Transverse colon (tissue), 4 donors: ENCODE results near the gene CCDC15. TPM values are rescaled to one million over a fixed set of nuclear protein-coding genes. Genes with fewer than 3 reads are reported as not detected.

Source experiments
- DNase-seq: peaks from one replicate; pipeline ENCODE4 v3.0.0-alpha.2; 2019
- H3K27ac ChIP-seq, 4 donors: fragments of 200-600 bp; sonication (generic); 2 replicates each; pipeline ENCODE4 v1.5.1; 2016 to 2018; ENCODE audit warnings: inconsistent platforms in 4 of 4
- H3K27me3 ChIP-seq: fragments of 200-600 bp; sonication (generic); 2 replicates; pipeline ENCODE4 v1.5.1; 2017; ENCODE audit warnings: inconsistent platforms
- H3K36me3 ChIP-seq, 4 donors: fragments of 200-600 bp; sonication (generic); 2 replicates each; pipeline ENCODE4 v1.5.1; 2017 to 2019; ENCODE audit warnings: inconsistent platforms in 4 of 4
- H3K4me1 ChIP-seq, 4 donors: fragments of 200-600 bp; sonication (generic); 2 replicates each; pipeline ENCODE4 v1.5.1; 2017 to 2020; ENCODE audit warnings: inconsistent platforms in 4 of 4
- H3K4me3 ChIP-seq, 4 donors: fragments of 200-600 bp; sonication (generic); 1 replicate in 1 of 4; 2 replicates in 3 of 4; pipeline versions ENCODE4 v1.5.1 to v1.6.1; 2017 to 2019; ENCODE audit warnings: inconsistent platforms in 4 of 4
- H3K9me3 ChIP-seq, 2 donors: fragments of 200-600 bp; sonication (generic); 2 replicates each; pipeline ENCODE4 v1.5.1; 2017 to 2019; ENCODE audit warnings: inconsistent platforms in 2 of 2
- EP300 ChIP-seq: sonication (generic); formaldehyde crosslinking; IDR thresholded peaks from one replicate; pipeline ENCODE4 v1.6.1; 2017; ENCODE audit warnings: antibody characterized with exemption, low read depth
- POLR2A ChIP-seq: fragments of 450-650 bp; IDR thresholded peaks from one replicate; pipeline ENCODE4 v1.6.1; 2016; ENCODE audit warnings: antibody characterized with exemption, mild to moderate bottlenecking, moderate library complexity
- POLR2AphosphoS5 ChIP-seq, 3 donors: sonication (generic); formaldehyde crosslinking; IDR thresholded peaks; one replicate each; pipeline ENCODE4 v1.6.1; 2016; ENCODE audit warnings: antibody characterized with exemption in 3 of 3
- WGBS, 2 donors: methylation state at CpG; one replicate each; pipeline ENCODE4 v1.1.5; 2018; ENCODE audit warnings: low coverage in 1 of 2; 5-methylcytosine and 5-hydroxymethylcytosine counted together
- in situ Hi-C, 4 donors: fragments of 200-750 bp; cut with MboI; loops; one replicate each; pipeline versions ENCODE4 v1.15.0 to v1.15.1; 2017; ENCODE audit warnings: low sequenced_read_pairs in 3 of 4, low pct_ligation_motif_present in 1 of 4, low pct_unique_long_range_greater_than_20kb in 1 of 4
- intact Hi-C: fragments of 100-400 bp; cut with DNase I; formaldehyde crosslinking; loops from one replicate; pipeline ENCODE4 v1.15.1; 2023; ENCODE audit warnings: low total_unique reads
- total RNA-seq, 4 donors: library from RNA; depleted of rRNA; stranded (reverse); fragments of >200 nt; gene quantifications; one replicate each; pipeline ENCODE4 v1.1.0, GENCODE V29; 2016
- TF ChIP-seq, protein P1 (sequence below), 5 experiments: fragments of 200-600 bp in 3 of 5; fragments of 450-650 bp in 2 of 5; sonication (generic) in 3 of 5; IDR thresholded peaks; 1 replicate in 2 of 5; 2 replicates in 3 of 5; pipeline ENCODE4 v1.5.1; 2016 to 2017; ENCODE audit warnings: antibody characterized with exemption in 5 of 5, inconsistent platforms in 3 of 5, mild to moderate bottlenecking in 2 of 5, moderate library complexity in 1 of 5

Gene CCDC15
- total RNA-seq, 4 donors from 2014 or later, result 0.64 to 0.82 (median 0.75) TPM; not detected in 1

DNA sequence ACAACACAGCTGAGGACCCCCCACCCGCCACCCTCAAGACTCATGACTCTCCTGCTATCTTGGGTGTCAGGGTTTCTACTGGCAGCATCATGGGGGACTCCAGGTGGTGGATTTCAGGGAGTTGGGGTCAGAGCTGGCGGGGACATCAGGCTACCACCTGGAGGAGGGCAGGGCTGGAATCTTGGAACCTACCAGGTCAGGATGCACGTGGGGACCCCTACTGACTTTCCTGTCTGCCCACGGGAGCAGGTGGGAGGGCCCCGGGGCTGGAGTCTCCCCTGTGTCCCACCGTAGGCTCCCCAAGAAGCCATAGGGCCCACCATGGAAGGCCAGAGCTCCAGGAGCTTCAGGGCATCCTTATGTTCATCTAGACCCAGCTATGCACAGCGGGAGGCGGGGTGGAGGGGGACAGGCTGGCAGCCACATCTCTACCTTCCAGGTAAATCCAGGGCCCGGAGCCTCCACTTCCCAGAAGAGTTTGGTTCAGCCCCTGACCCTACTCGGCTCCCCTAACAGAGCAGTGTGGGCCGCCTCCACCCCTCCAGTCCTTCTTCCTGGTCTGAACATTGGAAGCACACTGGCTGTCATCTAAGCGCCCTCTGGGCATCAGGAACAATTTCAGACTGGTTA, 119.1 kb downstream of the CCDC15 start:
- peaks cover 7% of the 10 kb centered on the region for H3K27me3 ChIP-seq
- no peak overlapping the region for H3K4me3 ChIP-seq
- H3K36me3 ChIP-seq, result no peaks in the 10 kb centered on the region
- H3K27ac ChIP-seq, result peak overlapping the region in 3 of 4 donors; percentile 22 to 57 (median 38)
- peaks cover 0 to 9% (median 0%) of the 10 kb centered on the region in 4 donors for H3K4me1 ChIP-seq
- intact Hi-C loops (no loop called here), in situ Hi-C loops (no loop called here)
- no peak for DNase-seq
- WGBS, 2 donors, result 86% methylated on average over 12 of the region's 12 CpGs; no CpG with 5 or more reads in 1 of the 2 donors
- TF ChIP-seq POLR2A, result no peak
- TF ChIP-seq, protein P1, sequence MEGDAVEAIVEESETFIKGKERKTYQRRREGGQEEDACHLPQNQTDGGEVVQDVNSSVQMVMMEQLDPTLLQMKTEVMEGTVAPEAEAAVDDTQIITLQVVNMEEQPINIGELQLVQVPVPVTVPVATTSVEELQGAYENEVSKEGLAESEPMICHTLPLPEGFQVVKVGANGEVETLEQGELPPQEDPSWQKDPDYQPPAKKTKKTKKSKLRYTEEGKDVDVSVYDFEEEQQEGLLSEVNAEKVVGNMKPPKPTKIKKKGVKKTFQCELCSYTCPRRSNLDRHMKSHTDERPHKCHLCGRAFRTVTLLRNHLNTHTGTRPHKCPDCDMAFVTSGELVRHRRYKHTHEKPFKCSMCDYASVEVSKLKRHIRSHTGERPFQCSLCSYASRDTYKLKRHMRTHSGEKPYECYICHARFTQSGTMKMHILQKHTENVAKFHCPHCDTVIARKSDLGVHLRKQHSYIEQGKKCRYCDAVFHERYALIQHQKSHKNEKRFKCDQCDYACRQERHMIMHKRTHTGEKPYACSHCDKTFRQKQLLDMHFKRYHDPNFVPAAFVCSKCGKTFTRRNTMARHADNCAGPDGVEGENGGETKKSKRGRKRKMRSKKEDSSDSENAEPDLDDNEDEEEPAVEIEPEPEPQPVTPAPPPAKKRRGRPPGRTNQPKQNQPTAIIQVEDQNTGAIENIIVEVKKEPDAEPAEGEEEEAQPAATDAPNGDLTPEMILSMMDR (IDR thresholded peaks at IDR 0.05), result no peak
- no peaks in the 10 kb centered on the region for H3K9me3 ChIP-seq

DNA sequence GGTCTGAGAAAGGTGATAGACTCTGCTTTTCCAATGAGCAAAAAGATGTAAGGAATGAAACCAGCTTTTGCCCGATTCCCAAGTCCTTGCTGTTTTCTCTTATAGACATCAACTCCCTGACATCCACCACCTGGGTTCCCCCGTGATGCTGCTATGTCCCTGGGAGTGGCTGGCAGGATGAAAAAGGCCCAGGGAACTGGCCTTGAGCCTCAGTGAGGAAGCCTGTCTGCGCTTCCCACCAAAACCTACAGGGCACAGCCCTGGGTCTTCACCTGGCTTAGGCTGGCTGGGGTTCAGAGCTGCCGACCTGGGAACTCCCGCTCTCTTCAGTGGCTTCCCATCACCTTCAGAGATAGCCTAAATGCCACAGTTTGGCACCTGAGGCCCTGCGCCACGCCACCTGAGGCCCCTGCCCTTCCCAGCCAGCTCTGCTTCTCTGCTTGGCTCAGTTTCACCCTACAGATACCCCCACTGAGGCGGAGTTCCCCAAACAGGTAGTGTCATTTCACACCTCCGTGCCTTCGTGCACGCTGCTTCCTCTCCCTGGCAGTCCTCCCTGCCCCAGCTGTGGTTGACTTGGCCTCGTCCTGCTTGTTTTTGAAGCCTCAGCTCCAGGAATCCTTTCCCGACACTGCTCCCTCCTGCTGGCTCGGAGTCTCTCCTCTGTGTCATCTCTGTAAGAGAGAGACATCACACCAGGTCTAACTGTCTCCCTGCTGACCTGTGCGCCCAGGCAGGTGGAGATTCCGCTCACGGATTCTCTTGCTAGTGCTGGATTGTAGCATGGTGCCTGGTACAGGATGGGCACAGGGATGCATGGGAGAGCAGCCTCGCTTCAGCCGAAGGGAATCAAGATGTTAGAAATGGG, 119.8 kb downstream of the CCDC15 start:
- no peaks in the 10 kb centered on the region for H3K9me3 ChIP-seq
- no peak overlapping the region for H3K27ac ChIP-seq
- H3K4me3 ChIP-seq, result no peak overlapping the region
- H3K4me1 ChIP-seq, result peaks cover 0 to 9% (median 0%) of the 10 kb centered on the region in 4 donors
- intact Hi-C loops, result no loop called here
- no peaks in the 10 kb centered on the region for H3K36me3 ChIP-seq
- peaks cover 7% of the 10 kb centered on the region for H3K27me3 ChIP-seq
- 79 to 87% methylated on average over 6 to 19 of the region's 19 CpGs for WGBS, 2 donors
- TF ChIP-seq POLR2A (no peak), EP300 (no peak), POLR2AphosphoS5 (IDR thresholded peaks at IDR 0.05) (no peak)
- TF ChIP-seq, protein P1 (IDR thresholded peaks at IDR 0.05), result no peak
- in situ Hi-C loops, result no loop called here
- DNase-seq, result no peak

DNA sequence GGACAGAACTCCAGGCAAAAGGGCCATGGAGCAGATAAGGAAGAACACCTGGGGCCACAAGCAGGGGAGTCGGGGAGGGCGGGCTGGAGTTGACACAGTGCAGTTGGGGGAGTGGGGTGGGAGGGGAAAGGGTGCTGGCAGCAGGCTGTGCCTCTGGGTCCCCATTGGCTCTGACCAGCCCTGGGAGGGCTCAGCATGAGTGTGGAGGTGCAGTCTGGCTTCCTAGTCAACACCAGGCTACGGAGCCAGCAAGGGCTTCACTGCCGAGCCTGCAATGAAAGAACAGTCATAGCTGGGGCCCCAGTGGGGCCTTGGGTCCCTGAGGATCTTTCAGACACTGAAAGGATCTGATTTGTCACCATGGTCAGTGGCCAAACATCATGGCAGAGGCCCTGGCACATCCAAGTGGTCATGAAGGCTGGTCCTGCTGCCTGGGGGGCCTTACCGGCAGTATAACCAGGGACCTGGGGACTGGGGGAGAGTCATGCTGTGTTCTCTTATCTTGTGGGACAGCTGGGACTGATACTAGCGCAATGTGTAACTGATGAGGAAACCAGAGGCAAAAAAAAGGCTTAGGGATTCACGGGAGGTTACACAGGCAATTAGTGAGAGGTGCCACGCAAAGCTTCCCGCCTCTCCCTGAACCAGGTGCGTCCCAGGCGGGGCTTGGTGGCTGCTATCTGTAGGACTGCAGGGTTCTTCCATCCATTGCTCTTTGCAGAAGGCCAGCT, 120.7 kb downstream of the CCDC15 start:
- peaks cover 0 to 9% (median 0%) of the 10 kb centered on the region in 4 donors for H3K4me1 ChIP-seq
- intact Hi-C loops, result no loop called here
- WGBS, 2 donors, result 70 to 74% methylated on average over 3 to 11 of the region's 11 CpGs
- H3K27me3 ChIP-seq, result peaks cover 7% of the 10 kb centered on the region
- TF ChIP-seq POLR2AphosphoS5 (IDR thresholded peaks at IDR 0.05) (no peak), EP300 (no peak), POLR2A (no peak)
- TF ChIP-seq, protein P1 (IDR thresholded peaks at IDR 0.05), result no peak
- in situ Hi-C loops, result no loop called here
- no peak overlapping the region for H3K4me3 ChIP-seq
- no peaks in the 10 kb centered on the region for H3K36me3 ChIP-seq
- H3K27ac ChIP-seq, result no peak overlapping the region
- no peaks in the 10 kb centered on the region for H3K9me3 ChIP-seq
- DNase-seq, result no peak

DNA sequence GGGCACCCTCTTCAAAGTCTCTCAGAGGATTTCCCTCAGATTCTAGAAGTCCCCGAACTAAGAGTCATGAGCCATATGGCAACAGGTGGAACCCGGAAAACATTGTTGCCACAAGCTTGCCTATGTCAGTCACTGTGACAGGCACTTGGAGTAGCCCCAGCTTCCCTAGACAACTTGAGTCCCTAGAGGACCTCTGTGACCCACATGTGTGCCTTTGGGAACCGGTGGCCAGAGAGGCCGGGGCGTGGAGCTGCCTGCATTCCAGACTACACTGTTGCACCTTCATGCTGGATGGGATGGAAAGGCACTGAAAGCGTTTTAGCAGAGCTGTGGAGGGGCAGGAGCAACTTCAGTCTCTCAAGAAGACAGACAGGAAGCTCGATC, 121.2 kb downstream of the CCDC15 start:
- no peak for DNase-seq
- no peak overlapping the region for H3K27ac ChIP-seq
- TF ChIP-seq POLR2A (no peak), POLR2AphosphoS5 (IDR thresholded peaks at IDR 0.05) (no peak), EP300 (no peak)
- TF ChIP-seq, protein P1 (IDR thresholded peaks at IDR 0.05), result no peak
- no peaks in the 10 kb centered on the region for H3K36me3 ChIP-seq
- whole genome bisulfite sequencing, 2 donors, result 20 to 81% methylated on average over 1 to 7 of the region's 7 CpGs
- intact Hi-C loops (no loop called here), in situ Hi-C loops (no loop called here)
- no peak overlapping the region for H3K4me3 ChIP-seq
- H3K4me1 ChIP-seq, result peaks cover 0 to 9% (median 0%) of the 10 kb centered on the region in 4 donors
- H3K27me3 ChIP-seq, result peaks cover 7% of the 10 kb centered on the region
- H3K9me3 ChIP-seq, result no peaks in the 10 kb centered on the region
